ENCODE results near the gene SETD4. TPM values are rescaled to one million over a fixed set of nuclear protein-coding genes. Genes with fewer than 3 reads are reported as not detected.

The SETD4 gene
- total RNA-seq, 1 experiment from 2014 or later = 24.3 TPM

GRCh38 chr21:36015045-36015444, 45.3 kb downstream of the SETD4 start:
- TF ChIP-seq CTCF (IDR thresholded peaks at IDR 0.05; ENCODE audit: insufficient read depth in 1 of 2, low read depth in 1 of 2, low read length in 1 of 2, severe bottlenecking in 1 of 2, unreplicated experiment in 1 of 2) = no peak
- no TSS peak for BruUV-seq (replicated peaks)
- no peaks in the 10 kb centered on the region for H3K9me3 Mint-ChIP-seq (ENCODE audit: unreplicated experiment)
- DNase-seq = no peak
- intact Hi-C loops (cut with micrococcal nuclease; ENCODE audit: unreplicated experiment) = no loop called here
- CTCF ChIA-PET = no interaction called here
- Histone ChIP-seq H3K27me3 (replicated peaks; ENCODE audit: control insufficient read depth, insufficient read depth, low read length) (no peaks in the 10 kb centered on the region), H3K9me3 (no peaks in the 10 kb centered on the region), H3K4me1 (no peaks in the 10 kb centered on the region), H3K4me3 (ENCODE audit: low read depth, low read length) (no peak overlapping the region), H3K36me3 (ENCODE audit: control insufficient read depth, insufficient read depth, low read length) (no peaks in the 10 kb centered on the region)
- no peaks in the 10 kb centered on the region for H3K4me1 Mint-ChIP-seq (ENCODE audit: low read depth, unreplicated experiment)
- no peaks in the 10 kb centered on the region for H3K36me3 Mint-ChIP-seq (ENCODE audit: insufficient read depth, unreplicated experiment)
- POLR2A ChIA-PET = no interaction called here
- no peak overlapping the region for H3K4me3 Mint-ChIP-seq (ENCODE audit: unreplicated experiment)
- peaks cover 2% of the 10 kb centered on the region for H3K27me3 Mint-ChIP-seq (ENCODE audit: insufficient read depth, unreplicated experiment)
- no peak overlapping the region for H3K27ac Mint-ChIP-seq (ENCODE audit: unreplicated experiment)

- H3K27ac Mint-ChIP-seq (ENCODE audit: unreplicated experiment) = no peak overlapping the region
- no peaks in the 10 kb centered on the region for H3K4me1 ChIP-seq
- no peaks in the 10 kb centered on the region for H3K9me3 Mint-ChIP-seq (ENCODE audit: unreplicated experiment)
- DNase-seq = no peak
- no peak for TF ChIP-seq CTCF (IDR thresholded peaks at IDR 0.05; ENCODE audit: insufficient read depth in 1 of 2, low read depth in 1 of 2, low read length in 1 of 2, severe bottlenecking in 1 of 2, unreplicated experiment in 1 of 2)
- no peaks in the 10 kb centered on the region for H3K9me3 ChIP-seq
- H3K36me3 Mint-ChIP-seq (ENCODE audit: insufficient read depth, unreplicated experiment) = no peaks in the 10 kb centered on the region
- H3K36me3 ChIP-seq (ENCODE audit: control insufficient read depth, insufficient read depth, low read length) = no peaks in the 10 kb centered on the region
- no peaks in the 10 kb centered on the region for H3K4me1 Mint-ChIP-seq (ENCODE audit: low read depth, unreplicated experiment)
- no peak overlapping the region for H3K4me3 Mint-ChIP-seq (ENCODE audit: unreplicated experiment)
- ChIA-PET CTCF (no interaction called here), POLR2A (no interaction called here)
- BruUV-seq (replicated peaks) = no TSS peak
- no peak overlapping the region for H3K4me3 ChIP-seq (ENCODE audit: low read depth, low read length)
- H3K27me3 ChIP-seq (replicated peaks; ENCODE audit: control insufficient read depth, insufficient read depth, low read length) = no peaks in the 10 kb centered on the region
- intact Hi-C loops (cut with micrococcal nuclease; ENCODE audit: unreplicated experiment) = no loop called here
- H3K27me3 Mint-ChIP-seq (ENCODE audit: insufficient read depth, unreplicated experiment) = peaks cover 2% of the 10 kb centered on the region
These were observed 49.5 kb downstream of the SETD4 start for GRCh38 chr21:36010801-36011200.

- intact Hi-C loops (cut with micrococcal nuclease; ENCODE audit: unreplicated experiment) = no loop called here
- ChIA-PET CTCF (no interaction called here), POLR2A (no interaction called here)
- no peak overlapping the region for H3K4me3 Mint-ChIP-seq (ENCODE audit: unreplicated experiment)
- no peaks in the 10 kb centered on the region for H3K4me1 ChIP-seq
- no peak overlapping the region for H3K27ac Mint-ChIP-seq (ENCODE audit: unreplicated experiment)
- TF ChIP-seq CTCF (IDR thresholded peaks at IDR 0.05; ENCODE audit: insufficient read depth in 1 of 2, low read depth in 1 of 2, low read length in 1 of 2, severe bottlenecking in 1 of 2, unreplicated experiment in 1 of 2) = no peak
- no peaks in the 10 kb centered on the region for H3K27me3 ChIP-seq (replicated peaks; ENCODE audit: control insufficient read depth, insufficient read depth, low read length)
- H3K4me3 ChIP-seq (ENCODE audit: low read depth, low read length) = no peak overlapping the region
- BruUV-seq (replicated peaks) = no TSS peak
- peaks cover 5% of the 10 kb centered on the region for H3K9me3 Mint-ChIP-seq (ENCODE audit: unreplicated experiment)
- no peaks in the 10 kb centered on the region for H3K4me1 Mint-ChIP-seq (ENCODE audit: low read depth, unreplicated experiment)
- H3K36me3 ChIP-seq (ENCODE audit: control insufficient read depth, insufficient read depth, low read length) = no peaks in the 10 kb centered on the region
- peaks cover 2% of the 10 kb centered on the region for H3K27me3 Mint-ChIP-seq (ENCODE audit: insufficient read depth, unreplicated experiment)
- H3K9me3 ChIP-seq = no peaks in the 10 kb centered on the region
- H3K36me3 Mint-ChIP-seq (ENCODE audit: insufficient read depth, unreplicated experiment) = no peaks in the 10 kb centered on the region
- DNase-seq = no peak
These were observed 51.8 kb downstream of the SETD4 start for GRCh38 chr21:36008505-36008904.

Data from Caco-2 (cell line).